HUES48 (cell line): ENCODE measurements around the gene C10orf105.

Experiments used
- H3K27ac ChIP-seq: one replicate; pipeline ENCODE4 v1.7.0; 2013; ENCODE audit warnings: low read depth, low read length, inconsistent platforms
- H3K27me3 ChIP-seq: 2 replicates; pipeline ENCODE4 v1.6.1; 2013; ENCODE audit warnings: mild to moderate bottlenecking, low read length; ENCODE audit not compliant: control insufficient read depth, insufficient read depth
- H3K36me3 ChIP-seq: 2 replicates; pipeline ENCODE4 v1.6.1; 2013; ENCODE audit warnings: low read length; ENCODE audit not compliant: control insufficient read depth, insufficient read depth
- H3K4me1 ChIP-seq: 2 replicates; pipeline ENCODE4 v1.6.1; 2013; ENCODE audit warnings: mild to moderate bottlenecking, low read length; ENCODE audit not compliant: control insufficient read depth, insufficient read depth
- H3K4me3 ChIP-seq: 2 replicates; pipeline ENCODE4 v1.5.1; 2013; ENCODE audit warnings: mild to moderate bottlenecking, low read depth, low read length
- H3K9ac ChIP-seq: 2 replicates; pipeline ENCODE4 v1.6.1; 2013; ENCODE audit warnings: mild to moderate bottlenecking, low read depth, low read length, moderate library complexity
- H3K9me3 ChIP-seq: 2 replicates; pipeline ENCODE4 v1.6.1; 2013; ENCODE audit warnings: low read length; ENCODE audit not compliant: control insufficient read depth, insufficient read depth

The C10orf105 gene

DNA sequence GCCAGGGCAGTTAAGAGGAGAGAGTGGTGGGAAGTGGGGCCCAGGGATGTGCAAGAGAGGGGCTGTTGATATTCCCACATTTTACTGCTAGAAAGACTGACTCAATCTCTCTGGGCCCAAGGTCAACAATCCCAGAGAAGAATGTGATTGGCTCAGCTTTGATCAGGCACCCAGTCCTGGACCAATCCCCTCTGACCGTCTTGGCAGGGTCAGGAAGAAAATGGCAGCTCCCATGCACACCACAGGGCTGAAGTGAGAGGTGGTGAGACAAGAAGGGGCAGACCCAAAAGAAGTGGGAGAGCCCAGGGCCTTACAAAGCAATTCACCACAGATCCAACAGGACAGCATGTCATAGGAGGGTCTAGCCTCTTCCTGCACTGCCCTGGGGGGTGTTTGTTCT, 3.3 kb upstream of the C10orf105 start:
- no peaks in the 10 kb centered on the region for H3K36me3 ChIP-seq
- H3K4me1 ChIP-seq = peaks cover 12% of the 10 kb centered on the region
- no peaks in the 10 kb centered on the region for H3K27me3 ChIP-seq
- no peak overlapping the region for H3K27ac ChIP-seq
- no peak overlapping the region for H3K9ac ChIP-seq
- no peak overlapping the region for H3K4me3 ChIP-seq
- H3K9me3 ChIP-seq = no peaks in the 10 kb centered on the region

GRCh38 chr10:71721313-71721712, 1.7 kb upstream of the C10orf105 start:
- Histone ChIP-seq H3K27ac (no peak overlapping the region), H3K27me3 (no peaks in the 10 kb centered on the region), H3K4me3 (no peak overlapping the region), H3K36me3 (no peaks in the 10 kb centered on the region), H3K9ac (no peak overlapping the region), H3K4me1 (peaks cover 11% of the 10 kb centered on the region), H3K9me3 (no peaks in the 10 kb centered on the region)

- no peak overlapping the region for H3K27ac ChIP-seq
Observed at GRCh38 chr10:71720288-71720687, 710 bp upstream of the C10orf105 start.

GRCh38 chr10:71719042-71719441, 536 bp downstream of the C10orf105 start:
- Histone ChIP-seq H3K36me3 (no peaks in the 10 kb centered on the region), H3K27ac (no peak overlapping the region), H3K4me1 (peaks cover 9% of the 10 kb centered on the region; the same call in 1 of the 2 replicates), H3K9me3 (no peaks in the 10 kb centered on the region), H3K9ac (no peak overlapping the region), H3K4me3 (no peak overlapping the region), H3K27me3 (no peaks in the 10 kb centered on the region)

More at GRCh38 chr10:71720288-71720687, 710 bp upstream of the C10orf105 start:
- Histone ChIP-seq H3K9me3 (no peaks in the 10 kb centered on the region), H3K4me3 (no peak overlapping the region), H3K9ac (no peak overlapping the region), H3K4me1 (peaks cover 9% of the 10 kb centered on the region; the same call in 1 of the 2 replicates), H3K27me3 (no peaks in the 10 kb centered on the region), H3K36me3 (no peaks in the 10 kb centered on the region)

DNA sequence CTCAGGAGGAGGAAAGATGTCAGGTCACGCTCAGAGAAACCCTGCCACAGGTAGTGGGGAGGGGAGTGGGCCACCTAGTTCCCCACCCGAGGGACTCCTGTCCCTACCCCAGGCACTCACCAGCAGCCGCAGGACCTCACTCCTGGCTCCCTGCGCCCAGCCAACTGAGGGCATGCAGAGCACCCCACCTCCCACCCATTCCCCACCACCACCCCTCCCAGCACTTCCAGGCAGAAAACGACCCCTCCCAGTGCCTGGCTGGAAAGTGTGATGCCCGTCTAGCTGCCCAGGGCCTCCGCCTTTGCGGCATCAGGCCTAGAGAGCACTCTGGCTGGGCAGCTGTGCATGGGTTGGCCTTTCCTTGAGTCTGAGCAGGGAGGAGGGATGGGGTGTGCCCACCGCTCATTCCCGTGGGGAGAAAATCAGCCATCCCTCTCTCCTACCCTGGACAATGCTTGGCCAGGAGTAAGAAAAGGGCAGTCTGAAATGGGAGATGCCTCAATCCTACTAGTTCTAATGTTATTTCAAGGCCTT, 1.3 kb downstream of the C10orf105 start:
- H3K27ac ChIP-seq = no peak overlapping the region
- H3K4me1 ChIP-seq = peaks cover 9% of the 10 kb centered on the region; the same call in 1 of the 2 replicates
- H3K9ac ChIP-seq = no peak overlapping the region
- no peak overlapping the region for H3K4me3 ChIP-seq
- no peaks in the 10 kb centered on the region for H3K9me3 ChIP-seq
- no peaks in the 10 kb centered on the region for H3K36me3 ChIP-seq
- H3K27me3 ChIP-seq = no peaks in the 10 kb centered on the region

DNA sequence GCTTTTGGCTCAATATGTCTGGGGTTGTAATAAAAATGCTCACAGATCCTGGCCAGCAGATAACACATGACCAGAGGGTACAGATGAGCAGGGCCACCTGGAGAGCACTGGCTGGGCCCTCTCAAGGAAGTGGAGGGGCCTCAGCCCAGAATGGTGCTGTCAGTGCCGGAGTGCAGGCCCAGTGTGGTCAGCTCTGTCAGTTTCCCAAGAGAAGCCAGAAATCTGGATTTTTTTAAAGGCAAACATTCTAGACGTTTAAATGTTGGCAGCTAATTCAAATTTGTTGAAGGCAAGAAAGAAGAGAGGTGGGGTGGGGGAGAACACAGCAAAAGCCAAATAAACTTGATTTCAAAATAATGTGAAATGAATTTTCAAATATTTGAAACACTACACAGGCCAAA, 2.0 kb downstream of the C10orf105 start:
- H3K9me3 ChIP-seq = no peaks in the 10 kb centered on the region
- H3K36me3 ChIP-seq = no peaks in the 10 kb centered on the region
- H3K27ac ChIP-seq = no peak overlapping the region
- H3K27me3 ChIP-seq = no peaks in the 10 kb centered on the region
- H3K9ac ChIP-seq = no peak overlapping the region
- H3K4me3 ChIP-seq = no peak overlapping the region
- H3K4me1 ChIP-seq = peaks cover 9% of the 10 kb centered on the region; the same call in 1 of the 2 replicates

DNA sequence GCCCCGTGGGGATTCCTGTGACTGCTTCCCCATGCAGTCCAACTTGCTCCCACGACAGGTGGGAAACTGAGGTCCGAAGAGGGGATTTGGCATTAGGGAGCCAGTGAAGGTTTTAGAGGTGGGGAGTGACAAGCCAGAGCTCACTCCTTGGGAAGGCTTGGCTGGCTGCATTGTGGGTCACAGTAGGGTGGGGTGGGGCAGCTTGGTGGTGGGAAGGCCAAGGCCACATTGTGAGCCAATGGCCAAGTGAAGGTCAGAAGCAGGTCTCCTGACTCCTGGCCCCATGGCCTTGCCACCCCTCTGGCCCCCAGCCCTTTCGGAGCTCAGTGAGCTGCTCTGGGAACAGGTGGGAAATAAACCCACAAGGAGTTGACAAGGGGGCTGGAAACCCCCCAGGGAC, 2.5 kb downstream of the C10orf105 start:
- peaks cover 9% of the 10 kb centered on the region; the same call in 1 of the 2 replicates for H3K4me1 ChIP-seq
- H3K9me3 ChIP-seq = no peaks in the 10 kb centered on the region
- no peaks in the 10 kb centered on the region for H3K27me3 ChIP-seq
- no peaks in the 10 kb centered on the region for H3K36me3 ChIP-seq
- H3K9ac ChIP-seq = no peak overlapping the region
- H3K27ac ChIP-seq = no peak overlapping the region
- no peak overlapping the region for H3K4me3 ChIP-seq

DNA sequence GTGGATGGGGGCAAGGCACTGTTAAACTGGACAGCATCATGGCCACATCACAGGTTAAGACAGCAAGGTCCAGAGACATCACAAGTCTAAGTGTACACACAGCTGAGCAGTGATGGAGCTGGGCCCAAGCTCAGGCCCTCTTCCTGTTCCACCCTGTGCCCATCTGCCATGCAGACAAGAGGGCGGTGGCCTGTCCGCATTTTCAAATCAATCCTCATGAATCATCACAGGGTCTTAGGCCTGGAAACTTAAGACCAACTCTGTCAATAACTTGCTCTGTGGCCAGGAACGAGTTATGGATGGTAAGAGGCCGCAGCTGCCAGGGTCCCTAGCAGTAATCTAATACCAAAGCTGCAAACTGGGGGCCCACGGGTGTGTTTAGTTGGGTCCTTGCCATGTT, 3.2 kb downstream of the C10orf105 start:
- H3K4me1 ChIP-seq = peaks cover 9% of the 10 kb centered on the region; the same call in 1 of the 2 replicates
- H3K27me3 ChIP-seq = no peaks in the 10 kb centered on the region

DNA sequence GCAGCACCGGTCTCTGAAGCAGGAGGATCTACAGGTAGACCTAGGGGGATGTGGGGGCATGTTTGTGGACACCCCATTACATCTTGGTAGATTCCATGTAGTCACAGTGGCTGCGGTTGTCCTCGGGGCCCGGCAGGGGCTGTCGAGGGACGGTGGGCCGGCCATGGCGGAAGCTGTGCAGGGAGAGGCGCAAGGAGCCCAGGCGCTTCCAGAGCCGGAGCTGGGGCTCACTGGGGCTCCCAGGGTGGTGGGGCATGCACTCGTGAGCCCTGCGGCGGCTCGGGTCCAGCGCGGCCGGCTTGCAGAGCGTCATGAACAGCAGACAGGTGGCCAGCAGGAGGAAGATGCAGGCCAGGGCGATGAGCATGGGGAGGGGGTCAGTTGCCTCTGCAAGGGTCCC, 3.7 kb downstream of the C10orf105 start:
- Histone ChIP-seq H3K27me3 (no peaks in the 10 kb centered on the region), H3K9me3 (no peaks in the 10 kb centered on the region), H3K9ac (no peak overlapping the region), H3K4me1 (peaks cover 9% of the 10 kb centered on the region; the same call in 1 of the 2 replicates), H3K4me3 (no peak overlapping the region), H3K36me3 (no peaks in the 10 kb centered on the region), H3K27ac (no peak overlapping the region)

More for the DNA sequence above, 3.2 kb downstream of the C10orf105 start:
- H3K9me3 ChIP-seq = no peaks in the 10 kb centered on the region
- no peak overlapping the region for H3K27ac ChIP-seq
- H3K4me3 ChIP-seq = no peak overlapping the region
- no peaks in the 10 kb centered on the region for H3K36me3 ChIP-seq
- H3K9ac ChIP-seq = no peak overlapping the region

DNA sequence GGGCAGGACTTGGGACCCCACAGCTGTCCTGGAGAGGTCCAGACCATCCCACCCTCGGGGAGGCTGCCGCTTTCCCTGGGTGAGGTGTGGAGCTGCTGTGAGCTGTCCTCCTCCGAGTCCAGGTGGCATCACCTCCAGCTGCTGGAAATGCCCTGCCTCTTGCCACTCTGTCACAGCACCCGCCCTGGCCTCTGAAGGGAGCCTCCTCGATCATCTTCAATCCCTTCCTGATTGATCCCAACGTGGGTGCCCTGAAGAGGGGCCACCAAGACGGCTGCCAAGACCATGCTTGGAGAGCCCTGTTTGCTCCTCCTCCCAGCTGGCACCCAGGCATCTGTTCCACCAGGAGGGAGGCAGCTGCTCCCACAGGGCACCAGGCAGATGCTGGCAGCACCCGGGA, 4.6 kb downstream of the C10orf105 start:
- Histone ChIP-seq H3K4me3 (no peak overlapping the region), H3K36me3 (no peaks in the 10 kb centered on the region), H3K9me3 (no peaks in the 10 kb centered on the region), H3K9ac (no peak overlapping the region), H3K4me1 (peaks cover 8% of the 10 kb centered on the region; the same call in 1 of the 2 replicates), H3K27ac (no peak overlapping the region), H3K27me3 (no peaks in the 10 kb centered on the region)

GRCh38 chr10:71714592-71714991, 5.0 kb downstream of the C10orf105 start:
- no peak overlapping the region for H3K4me3 ChIP-seq
- H3K36me3 ChIP-seq = no peaks in the 10 kb centered on the region
- H3K4me1 ChIP-seq = peaks cover 3% of the 10 kb centered on the region; the same call in 1 of the 2 replicates
- no peaks in the 10 kb centered on the region for H3K27me3 ChIP-seq
- H3K9ac ChIP-seq = no peak overlapping the region
- H3K27ac ChIP-seq = no peak overlapping the region
- H3K9me3 ChIP-seq = no peaks in the 10 kb centered on the region
